HG02798 (cell line): ENCODE measurements around the gene SMIM32.
A peak's percentile ranks its signal among the peaks of the same experiment; 100 is the strongest.

Experiments used
- ATAC-seq: cut with Tn5 transposase; IDR thresholded peaks from one replicate; pipeline ENCODE4 v1.9.1; 2021; ENCODE audit warnings: mild to moderate bottlenecking; ENCODE audit not compliant: unreplicated experiment, poor library complexity

The SMIM32 gene

DNA sequence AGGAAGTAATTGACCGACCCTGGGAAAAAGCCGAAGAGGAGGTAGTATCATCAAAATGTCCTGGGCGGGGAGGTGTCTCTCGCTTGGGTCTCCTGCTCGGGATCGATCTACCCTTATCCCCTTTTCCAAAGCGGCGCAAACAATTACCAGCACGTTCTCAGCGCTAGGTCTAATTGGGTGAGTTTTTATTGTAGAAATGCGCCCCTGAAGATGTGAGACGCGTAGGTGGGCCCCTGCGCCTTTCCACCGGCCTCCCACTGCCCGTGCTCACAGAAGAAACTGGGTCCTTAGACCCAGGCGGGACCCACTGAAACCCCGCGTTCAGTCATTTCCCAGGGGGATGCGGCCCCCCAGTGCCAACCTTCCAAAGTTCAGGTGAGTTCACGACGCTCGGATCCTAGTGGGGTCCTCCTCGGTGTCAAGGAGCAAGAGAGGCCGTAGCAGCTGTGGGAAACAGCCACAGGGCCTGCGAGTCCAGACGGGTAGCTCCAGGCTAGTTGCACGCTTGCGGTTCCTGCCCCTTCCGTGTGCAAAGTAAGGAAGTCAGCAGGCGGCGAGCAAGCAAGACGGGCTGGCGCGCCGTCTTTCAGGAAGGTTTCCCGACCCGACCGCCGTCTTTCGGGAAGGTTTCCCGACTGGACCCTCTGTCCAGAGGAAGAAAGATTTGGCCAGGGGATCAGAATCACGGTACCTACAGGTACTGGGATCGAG, 1.5 kb downstream of the SMIM32 start:
- ATAC-seq, result no peak

DNA sequence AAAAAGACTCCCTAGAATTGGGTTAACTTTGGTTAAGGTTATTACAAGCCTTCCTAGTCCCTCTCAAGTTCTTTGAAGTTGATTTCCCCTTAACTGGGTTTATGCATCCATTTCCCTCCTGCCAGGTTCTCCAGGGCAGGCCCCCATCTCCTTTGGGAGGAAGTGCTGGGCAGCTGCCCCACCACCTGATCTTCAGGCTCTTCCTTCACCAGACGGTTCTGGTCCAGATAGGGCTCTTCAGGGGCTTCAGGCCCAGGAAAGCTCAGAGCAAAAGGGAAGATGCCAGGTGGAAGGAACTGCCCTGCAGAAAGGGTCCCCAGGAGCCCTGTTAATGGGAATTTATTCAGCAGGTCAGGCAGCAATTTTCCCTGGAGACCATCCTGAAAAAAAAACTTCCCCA, 2.1 kb downstream of the SMIM32 start:
- no peak for ATAC-seq

DNA sequence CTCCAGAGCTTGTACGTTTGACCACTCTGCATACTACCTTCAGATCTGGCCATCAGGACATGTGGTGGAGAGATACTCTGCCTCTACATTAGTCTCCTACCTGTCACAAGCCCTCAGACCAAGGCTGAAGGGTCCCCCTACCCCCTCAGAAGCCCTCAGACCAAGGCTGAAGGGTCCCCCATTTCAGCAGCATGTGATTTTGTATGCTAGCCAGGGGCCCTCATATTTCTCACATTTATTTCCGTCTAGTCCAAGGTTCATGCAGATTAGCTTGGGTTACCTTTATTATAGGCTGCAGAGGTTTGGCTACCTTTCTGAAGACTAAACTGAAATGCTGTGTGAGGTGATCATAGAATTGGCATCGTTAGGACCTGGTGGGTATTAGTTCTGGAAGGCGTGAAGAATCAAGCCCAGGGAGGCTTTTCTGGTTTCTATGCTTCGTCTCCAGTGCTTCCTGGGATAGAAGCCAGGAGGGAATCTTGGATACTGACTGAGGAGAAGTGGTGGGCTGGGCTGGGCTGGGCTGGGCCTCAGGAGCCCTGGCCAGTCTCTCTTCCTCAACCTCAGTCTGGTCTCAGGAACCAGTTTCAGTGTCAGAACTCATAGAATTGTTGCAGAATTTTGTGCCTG, 2.8 kb downstream of the SMIM32 start:
- ATAC-seq, result no peak

DNA sequence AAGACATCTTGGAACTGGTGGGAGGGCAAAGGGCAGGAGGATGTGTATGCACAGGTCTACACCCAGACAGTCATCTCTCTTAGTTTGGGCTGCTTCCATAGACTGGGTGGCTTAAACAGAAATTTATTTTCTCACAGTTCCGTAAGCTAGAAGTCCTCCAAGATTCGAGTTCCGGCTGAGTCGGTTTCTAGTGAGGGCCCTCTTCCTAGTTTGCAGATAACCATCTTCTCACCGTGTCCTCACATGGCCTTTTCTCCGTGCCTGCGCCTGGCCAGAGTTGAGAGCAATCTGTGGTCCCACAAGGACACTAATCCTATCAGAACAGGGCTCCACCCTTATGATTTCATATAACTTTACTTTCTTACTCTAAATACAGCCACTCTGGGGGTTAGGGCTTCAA, 4.1 kb downstream of the SMIM32 start:
- no peak for ATAC-seq

DNA sequence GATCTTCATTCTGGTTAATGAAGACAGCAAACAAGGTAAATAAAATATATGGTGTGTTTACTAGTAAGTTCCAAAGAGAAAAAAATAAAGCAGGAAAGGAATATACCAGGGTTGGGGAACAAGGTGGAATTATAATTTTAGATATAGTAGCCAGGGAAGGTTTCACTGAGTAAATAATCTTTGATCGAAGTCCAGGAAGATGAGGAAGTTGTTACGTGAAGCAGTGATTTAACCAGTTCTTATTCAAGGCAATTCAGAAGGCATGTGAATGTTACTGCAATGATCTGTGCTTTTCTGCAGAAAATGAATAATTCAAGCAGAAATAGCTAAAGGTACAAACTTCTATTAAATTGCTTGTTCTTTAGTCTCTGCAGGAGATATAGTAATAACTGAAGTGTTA, 6.2 kb downstream of the SMIM32 start:
- ATAC-seq, result no peak

DNA sequence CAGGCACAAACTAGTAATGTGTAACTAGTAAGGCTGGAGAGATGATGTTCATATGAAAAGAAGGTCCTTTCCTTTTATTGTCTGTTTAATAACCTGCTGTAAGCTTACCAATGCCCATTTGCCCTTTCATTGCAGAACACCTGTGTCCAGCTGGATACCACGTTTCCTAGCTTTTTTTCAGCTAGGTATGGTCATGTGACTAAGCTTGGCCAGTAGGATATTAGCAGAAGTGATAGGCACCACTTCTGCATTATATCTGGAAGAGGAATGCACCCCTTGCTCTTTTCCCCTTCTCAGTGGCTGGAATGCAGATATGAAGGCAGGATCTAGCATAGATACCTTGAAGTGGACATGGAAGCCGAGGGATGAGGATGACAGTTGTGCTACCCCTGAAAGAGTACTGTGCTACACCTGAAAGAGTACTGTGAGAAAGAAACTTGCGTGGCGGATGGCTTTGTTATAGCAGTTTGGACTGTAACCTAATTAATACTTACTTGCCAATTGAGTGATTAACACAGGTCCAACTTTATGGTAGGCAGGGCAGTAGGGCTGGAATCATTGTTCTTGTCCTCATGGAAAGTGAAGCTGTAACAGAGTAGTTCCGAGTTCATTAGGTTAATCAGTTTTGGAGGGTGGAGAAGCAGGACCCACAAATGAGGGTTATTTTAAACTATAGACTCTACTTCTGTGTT, 6.8 kb downstream of the SMIM32 start:
- no peak for ATAC-seq

DNA sequence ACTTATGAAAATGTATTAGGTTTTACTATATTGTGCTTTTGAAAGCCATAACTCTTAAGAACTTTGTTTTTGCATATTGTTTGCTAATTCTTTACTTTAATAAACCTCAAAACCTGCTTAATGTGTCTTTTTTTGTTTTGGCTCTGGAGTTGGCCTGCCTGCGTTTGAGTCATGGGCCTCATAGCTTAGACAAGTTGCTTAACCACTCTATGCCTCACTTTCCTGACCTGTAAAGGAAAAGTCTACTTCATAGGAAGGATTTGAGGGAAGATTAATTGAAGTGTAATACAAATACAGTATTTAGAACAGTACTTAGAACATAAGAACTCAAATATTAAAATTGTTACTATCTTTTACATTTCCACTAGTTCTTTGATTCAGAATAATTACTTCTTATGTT, 10.3 kb downstream of the SMIM32 start:
- ATAC-seq, result no peak

DNA sequence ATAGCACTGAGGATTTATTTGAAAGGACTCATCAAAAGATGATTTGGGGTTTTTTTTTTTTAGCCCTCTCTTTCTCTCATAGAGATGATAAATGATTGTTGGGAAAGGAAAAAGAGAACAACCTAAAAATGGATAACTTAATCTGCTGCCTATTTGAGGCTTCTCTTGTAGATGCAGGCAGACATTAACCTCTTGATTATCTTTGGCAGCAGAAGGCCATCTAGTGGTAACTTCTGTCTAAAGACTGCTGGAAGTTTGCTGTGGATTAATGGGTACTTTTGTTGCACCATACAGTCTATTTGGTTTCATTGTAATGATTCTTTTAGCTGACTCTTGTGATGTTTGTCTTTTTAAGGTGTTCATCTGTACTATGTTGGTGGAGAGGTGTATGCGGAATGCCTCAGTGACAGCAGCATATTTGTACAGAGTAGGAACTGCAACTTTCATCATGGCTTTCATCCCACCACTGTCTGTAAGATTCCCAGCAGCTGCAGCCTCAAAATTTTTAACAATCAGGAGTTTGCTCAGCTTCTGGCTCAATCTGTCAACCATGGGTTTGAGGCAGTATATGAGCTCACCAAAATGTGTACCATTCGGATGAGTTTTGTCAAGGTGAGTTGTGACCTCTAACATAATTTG, 18.8 kb downstream of the SMIM32 start:
- ATAC-seq, result peak; percentile 76

DNA sequence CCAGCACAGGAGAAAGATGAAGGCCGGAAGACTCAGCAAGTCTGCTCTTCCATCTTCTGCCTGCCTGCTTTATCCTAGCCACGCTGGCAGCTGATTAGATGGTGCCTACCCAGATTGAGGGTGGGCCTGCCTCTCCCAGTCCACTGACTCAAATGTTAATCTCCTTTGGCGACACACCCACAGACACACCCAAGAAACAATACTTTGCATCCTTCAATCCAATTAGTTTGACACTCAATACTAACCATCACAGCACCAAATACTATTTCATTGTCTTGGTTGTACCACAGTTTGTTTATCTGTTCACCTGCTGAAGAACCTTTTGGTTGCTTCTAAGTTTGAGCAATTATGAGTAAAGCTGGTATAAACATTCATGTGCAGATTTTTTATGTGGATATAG, 23.7 kb downstream of the SMIM32 start:
- ATAC-seq, result no peak

DNA sequence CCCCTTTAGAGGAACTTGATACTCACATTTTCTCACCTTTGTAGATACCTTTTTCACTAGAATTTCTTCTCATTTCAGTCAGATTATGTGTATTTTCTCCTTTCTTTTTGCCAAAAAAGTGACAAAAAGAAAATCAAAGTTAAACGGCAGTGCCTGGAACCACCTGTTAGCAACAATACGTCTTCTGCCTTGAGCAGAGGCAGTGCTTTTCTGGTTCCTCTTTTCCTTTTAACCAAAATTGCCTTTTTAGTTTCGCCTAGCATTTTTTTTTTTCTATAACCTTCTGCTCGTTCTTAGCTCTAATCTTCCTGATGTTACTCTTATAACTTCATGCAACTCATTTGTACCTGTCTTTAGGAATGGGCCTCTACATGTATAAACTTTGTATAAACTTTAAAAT, 26.1 kb downstream of the SMIM32 start:
- peak; percentile 74 for ATAC-seq

DNA sequence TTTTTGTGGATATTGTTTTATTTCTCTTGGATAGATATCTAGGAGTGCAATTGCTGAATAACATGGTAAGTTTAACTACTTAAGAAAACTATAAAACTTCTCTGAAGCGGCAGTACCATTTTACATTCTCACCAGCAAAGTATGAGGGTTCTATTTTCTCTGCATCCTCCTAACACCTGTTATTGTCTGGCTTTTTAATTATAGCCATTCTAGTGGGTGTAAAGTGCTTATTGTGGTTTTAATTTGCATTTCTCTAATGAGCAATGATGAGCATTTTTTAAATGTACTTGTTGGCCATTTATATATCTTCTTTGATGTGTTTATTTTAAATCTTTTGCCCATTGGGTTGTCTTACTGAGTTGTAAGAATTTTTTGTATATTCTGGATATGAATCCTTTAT, 28.7 kb downstream of the SMIM32 start:
- peak; percentile 59 for ATAC-seq

DNA sequence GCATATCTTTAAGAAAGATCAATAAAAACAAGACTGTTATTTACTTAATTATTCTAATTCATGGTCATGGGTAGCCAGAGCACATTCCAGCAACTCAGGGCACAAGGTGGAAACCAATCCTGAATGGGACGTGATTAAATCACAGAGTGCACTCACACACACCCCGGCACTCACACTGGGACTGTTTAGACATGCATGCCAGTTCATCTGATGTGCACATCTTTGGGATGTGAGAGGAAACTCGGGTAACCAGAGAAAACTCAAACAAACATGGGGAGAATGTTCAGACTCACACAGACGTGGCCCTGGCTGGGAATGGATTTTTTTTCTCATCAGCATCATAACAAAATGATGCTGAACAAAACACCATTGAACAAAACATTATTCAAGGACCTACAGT, 31.0 kb downstream of the SMIM32 start:
- ATAC-seq, result no peak

DNA sequence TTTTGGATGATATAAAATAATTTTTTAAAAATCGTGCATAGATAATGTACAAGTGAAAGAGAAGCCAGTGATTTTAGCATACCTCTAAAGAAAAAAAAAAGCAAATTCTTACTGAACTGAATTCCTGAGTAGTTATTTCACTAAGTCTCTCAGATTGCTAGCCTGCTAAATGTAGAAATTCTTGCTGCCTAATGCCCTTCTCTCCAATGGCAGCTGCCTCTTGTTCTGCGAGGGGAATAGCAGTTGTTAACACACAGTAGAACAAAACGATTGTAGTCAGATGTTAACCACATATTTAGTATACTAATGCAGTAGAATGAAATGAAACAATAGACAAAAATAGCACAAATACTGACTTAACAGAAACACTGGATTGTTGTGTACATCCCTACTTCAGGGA, 33.5 kb downstream of the SMIM32 start:
- ATAC-seq, result no peak

DNA sequence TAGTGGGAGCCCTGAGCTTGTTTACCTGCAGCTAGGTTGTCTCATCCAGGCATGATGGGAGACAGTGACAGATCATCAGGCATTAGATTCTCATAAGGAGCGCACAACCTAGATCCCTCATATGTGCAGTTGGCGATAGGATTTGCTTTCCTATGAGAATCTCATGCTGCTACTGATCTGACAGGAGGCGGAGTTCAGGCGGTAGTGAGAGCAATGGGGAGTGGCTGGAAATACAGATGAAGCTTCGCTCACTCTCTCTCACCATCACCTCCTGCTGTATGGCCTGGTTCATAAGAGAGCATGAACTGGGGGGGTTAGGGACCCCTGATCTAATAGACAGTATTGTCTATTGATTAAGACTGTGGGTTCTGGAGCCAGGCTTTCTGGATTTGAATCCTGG, 35.4 kb downstream of the SMIM32 start:
- ATAC-seq, result no peak

DNA sequence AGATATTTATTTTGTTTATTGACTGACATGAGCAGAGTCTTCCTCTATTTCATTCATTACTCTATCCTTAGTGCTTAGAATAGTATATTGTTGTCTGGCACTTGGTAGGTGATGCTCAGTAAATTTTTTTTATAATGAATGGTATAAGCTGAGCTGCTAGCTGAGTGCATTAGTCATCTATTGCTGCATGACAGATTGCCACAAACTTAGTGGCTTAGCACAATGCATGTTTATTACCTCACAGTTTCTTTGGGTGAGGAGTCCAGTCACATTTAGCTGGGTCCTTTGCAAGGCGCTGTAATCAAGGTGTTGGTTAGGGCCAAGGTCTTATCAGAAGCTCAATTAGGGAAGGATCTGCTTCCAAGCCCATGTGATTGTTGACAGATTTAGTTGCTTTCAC, 37.2 kb downstream of the SMIM32 start:
- ATAC-seq, result no peak

DNA sequence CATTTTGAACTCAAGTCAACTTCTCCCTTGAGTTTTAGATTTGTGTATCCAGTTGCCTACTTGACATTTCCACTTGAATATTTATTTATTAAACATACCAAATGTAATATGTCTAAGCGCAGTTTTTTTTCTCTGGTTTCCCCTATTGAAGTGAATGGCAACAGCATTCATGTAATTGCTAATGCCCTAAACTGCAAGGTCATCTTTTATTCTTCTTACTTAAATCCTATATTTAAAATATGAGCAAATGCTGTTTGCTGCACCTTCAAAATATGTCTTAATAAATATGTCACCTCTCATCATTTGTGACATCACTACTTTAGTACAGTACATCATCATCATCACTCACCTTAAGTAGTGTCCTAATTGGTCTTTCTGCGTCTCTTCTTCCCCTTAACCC, 37.9 kb downstream of the SMIM32 start:
- ATAC-seq, result no peak

DNA sequence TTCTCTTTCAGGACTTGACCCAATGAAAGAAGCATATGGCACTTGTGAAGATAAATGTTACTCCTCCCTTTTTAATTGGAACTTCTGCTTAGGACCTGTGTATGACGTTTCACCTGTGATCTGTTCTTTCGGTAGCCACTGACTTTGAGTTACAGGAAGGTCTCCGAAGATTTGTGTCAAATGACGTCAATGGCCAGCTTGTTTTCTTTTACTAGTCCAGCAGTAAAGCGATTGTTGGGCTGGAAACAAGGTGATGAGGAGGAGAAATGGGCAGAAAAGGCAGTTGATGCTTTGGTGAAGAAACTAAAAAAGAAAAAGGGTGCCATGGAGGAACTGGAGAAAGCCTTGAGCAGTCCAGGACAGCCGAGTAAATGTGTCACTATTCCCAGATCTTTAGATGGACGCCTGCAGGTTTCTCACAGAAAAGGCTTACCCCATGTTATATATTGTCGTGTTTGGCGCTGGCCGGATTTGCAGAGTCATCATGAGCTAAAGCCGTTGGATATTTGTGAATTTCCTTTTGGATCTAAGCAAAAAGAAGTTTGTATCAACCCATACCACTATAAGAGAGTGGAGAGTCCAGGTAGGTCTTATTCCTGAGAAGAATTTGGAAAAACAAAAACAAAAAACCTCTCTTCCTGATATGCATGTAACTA, 39.3 kb downstream of the SMIM32 start:
- no peak for ATAC-seq

DNA sequence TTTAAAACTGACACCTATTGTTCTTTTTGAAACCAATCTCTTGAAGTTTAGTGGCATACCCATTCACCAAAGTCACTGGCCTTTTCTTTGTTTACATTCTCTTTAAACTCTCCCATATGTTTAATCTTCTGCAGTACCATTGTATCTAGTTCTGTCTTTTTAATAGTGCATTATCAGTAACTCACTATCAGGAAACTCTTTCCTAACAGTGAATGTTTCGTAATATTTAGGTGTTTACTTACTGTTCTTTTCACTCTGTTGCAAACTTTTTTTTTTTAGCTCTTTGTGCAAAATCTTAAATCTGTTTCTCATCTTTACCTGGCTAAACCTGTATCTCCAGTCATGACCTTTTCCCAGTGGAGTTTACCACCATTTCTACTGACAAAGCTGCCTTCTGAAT, 43.1 kb downstream of the SMIM32 start:
- ATAC-seq, result no peak

DNA sequence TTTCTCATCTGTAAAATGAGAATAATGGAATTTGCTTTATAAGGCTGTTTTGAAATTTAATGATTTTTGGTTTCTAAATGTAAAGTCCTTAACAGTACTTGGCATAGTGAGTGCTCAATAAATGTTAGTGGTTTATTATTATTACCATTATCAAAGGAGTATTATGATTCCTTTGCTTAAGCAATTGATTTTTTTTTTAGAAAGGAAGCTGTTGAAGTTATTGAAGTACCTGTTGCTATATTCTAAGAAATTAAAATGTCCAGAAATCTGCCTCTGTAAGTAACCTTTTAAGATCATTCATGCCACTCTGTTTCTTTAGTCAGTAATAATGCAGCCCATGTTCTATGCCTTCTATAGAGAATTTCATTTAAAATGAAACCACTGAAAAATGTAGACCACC, 45.3 kb downstream of the SMIM32 start:
- ATAC-seq, result no peak

DNA sequence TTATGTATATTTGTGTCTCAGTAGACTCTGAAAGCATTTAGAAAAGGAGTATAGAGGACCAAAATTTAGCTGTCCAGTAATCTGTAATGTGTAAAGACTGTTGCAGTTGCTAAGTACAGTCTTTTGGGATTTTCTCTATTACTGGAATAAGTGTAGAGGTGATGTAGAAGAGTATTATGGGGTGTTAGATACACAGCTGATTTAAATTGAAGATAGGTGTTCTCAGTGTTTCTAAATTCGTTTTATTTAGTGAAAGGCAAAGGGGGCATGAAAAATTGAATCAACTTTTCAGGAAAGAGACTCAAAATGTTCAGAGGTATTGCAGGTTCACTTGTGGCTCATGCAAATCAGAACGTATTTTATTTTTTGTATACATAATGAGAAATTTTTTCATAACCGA, 46.8 kb downstream of the SMIM32 start:
- no peak for ATAC-seq

DNA sequence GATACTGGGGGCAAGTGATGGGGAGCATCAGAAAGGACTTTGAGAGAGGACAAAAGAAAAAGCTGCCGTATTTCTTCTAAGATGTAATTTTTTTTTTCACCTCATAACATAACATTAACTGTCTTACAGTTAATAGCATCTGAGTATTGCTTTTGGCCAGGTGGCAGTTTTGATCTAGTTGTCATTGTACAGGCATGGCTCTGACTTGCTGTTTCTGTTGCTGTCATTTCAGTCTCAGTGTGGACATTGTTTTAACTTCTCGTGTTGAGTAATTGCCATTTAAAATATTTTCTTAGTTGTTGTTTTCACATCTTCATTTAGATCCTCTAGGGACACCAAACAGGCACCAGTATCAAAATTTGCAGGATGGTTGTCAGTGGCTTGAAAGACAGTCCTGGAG, 47.9 kb downstream of the SMIM32 start:
- ATAC-seq, result peak; percentile 74
